Suprapubic skin (tissue), 4 donors: Measurements from ENCODE around the gene CPEB4. TPM values are rescaled to one million over a fixed set of nuclear protein-coding genes. Genes with fewer than 3 reads are reported as not detected.

Experiments used
- DNase-seq, 2 donors: peaks; one replicate each; pipeline ENCODE4 v3.0.0-alpha.2; 2019; ENCODE audit warnings: low spot score in 2 of 2
- H3K27ac ChIP-seq: fragments of 200-600 bp; sonication (generic); one replicate; pipeline ENCODE4 v1.5.1; 2019
- H3K27me3 ChIP-seq: fragments of 200-600 bp; sonication (generic); one replicate; pipeline ENCODE4 v1.5.1; 2019
- H3K36me3 ChIP-seq: fragments of 200-600 bp; sonication (generic); one replicate; pipeline ENCODE4 v1.5.1; 2019
- H3K4me1 ChIP-seq: fragments of 200-600 bp; sonication (generic); one replicate; pipeline ENCODE4 v1.5.1; 2019
- H3K4me3 ChIP-seq: fragments of 200-600 bp; sonication (generic); one replicate; pipeline ENCODE4 v1.5.1; 2019; ENCODE audit warnings: mild to moderate bottlenecking
- H3K9me3 ChIP-seq: fragments of 200-600 bp; sonication (generic); one replicate; pipeline ENCODE4 v1.5.1; 2019
- EP300 ChIP-seq: sonication (generic); formaldehyde crosslinking; IDR thresholded peaks from one replicate; pipeline ENCODE4 v1.6.1; 2017; ENCODE audit warnings: antibody characterized with exemption
- POLR2A ChIP-seq, 2 donors: fragments of 450-650 bp; IDR thresholded peaks; one replicate each; pipeline ENCODE4 v1.6.1; 2017; ENCODE audit warnings: antibody characterized with exemption in 2 of 2, mild to moderate bottlenecking in 2 of 2, moderate library complexity in 2 of 2
- POLR2AphosphoS5 ChIP-seq, 3 donors: sonication (generic); formaldehyde crosslinking; IDR thresholded peaks; one replicate each; pipeline ENCODE4 v1.6.1; 2017; ENCODE audit warnings: antibody characterized with exemption in 3 of 3
- WGBS: methylation state at CpG from one replicate; pipeline ENCODE4 v1.1.5; 2018; 5-methylcytosine and 5-hydroxymethylcytosine counted together
- total RNA-seq, 4 donors: library from RNA; depleted of rRNA; stranded (reverse); fragments of >200 nt; gene quantifications; one replicate each; pipeline ENCODE4 v1.1.0, GENCODE V29; 2016
- TF ChIP-seq, protein P1 (sequence below), 2 donors: fragments of 200-600 bp in 1 of 2; fragments of 450-650 bp in 1 of 2; sonication (generic) in 1 of 2; IDR thresholded peaks; one replicate each; pipeline ENCODE4 v1.5.1; 2016 to 2019; ENCODE audit warnings: antibody characterized with exemption in 2 of 2, mild to moderate bottlenecking in 1 of 2, moderate library complexity in 1 of 2

The CPEB4 gene
- total RNA-seq, 4 donors from 2014 or later: 45.2 to 70.7 (median 52.5) TPM

- Histone ChIP-seq H3K4me1 (no peaks in the 10 kb centered on the region), H3K36me3 (no peaks in the 10 kb centered on the region), H3K4me3 (no peak overlapping the region), H3K27ac (no peak overlapping the region), H3K27me3 (no peaks in the 10 kb centered on the region), H3K9me3 (no peaks in the 10 kb centered on the region)
- 95% methylated on average over 23 of the region's 41 CpGs for WGBS
- no peak for DNase-seq
- TF ChIP-seq EP300: no peak
- no peak for TF ChIP-seq POLR2A (IDR thresholded peaks at IDR 0.05)
- TF ChIP-seq, protein P1, sequence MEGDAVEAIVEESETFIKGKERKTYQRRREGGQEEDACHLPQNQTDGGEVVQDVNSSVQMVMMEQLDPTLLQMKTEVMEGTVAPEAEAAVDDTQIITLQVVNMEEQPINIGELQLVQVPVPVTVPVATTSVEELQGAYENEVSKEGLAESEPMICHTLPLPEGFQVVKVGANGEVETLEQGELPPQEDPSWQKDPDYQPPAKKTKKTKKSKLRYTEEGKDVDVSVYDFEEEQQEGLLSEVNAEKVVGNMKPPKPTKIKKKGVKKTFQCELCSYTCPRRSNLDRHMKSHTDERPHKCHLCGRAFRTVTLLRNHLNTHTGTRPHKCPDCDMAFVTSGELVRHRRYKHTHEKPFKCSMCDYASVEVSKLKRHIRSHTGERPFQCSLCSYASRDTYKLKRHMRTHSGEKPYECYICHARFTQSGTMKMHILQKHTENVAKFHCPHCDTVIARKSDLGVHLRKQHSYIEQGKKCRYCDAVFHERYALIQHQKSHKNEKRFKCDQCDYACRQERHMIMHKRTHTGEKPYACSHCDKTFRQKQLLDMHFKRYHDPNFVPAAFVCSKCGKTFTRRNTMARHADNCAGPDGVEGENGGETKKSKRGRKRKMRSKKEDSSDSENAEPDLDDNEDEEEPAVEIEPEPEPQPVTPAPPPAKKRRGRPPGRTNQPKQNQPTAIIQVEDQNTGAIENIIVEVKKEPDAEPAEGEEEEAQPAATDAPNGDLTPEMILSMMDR (IDR thresholded peaks at IDR 0.05): no peak
- TF ChIP-seq POLR2AphosphoS5 (IDR thresholded peaks at IDR 0.05): no peak
Observed at GRCh38 chr5:173989432-173990082, 101.4 kb downstream of the CPEB4 start.

GRCh38 chr5:173997331-173997730, 109.2 kb downstream of the CPEB4 start:
- Histone ChIP-seq H3K27ac (no peak overlapping the region), H3K4me1 (no peaks in the 10 kb centered on the region), H3K27me3 (no peaks in the 10 kb centered on the region), H3K9me3 (no peaks in the 10 kb centered on the region), H3K4me3 (no peak overlapping the region), H3K36me3 (no peaks in the 10 kb centered on the region)
- no peak for DNase-seq
- 78% methylated on average over 4 of the region's 4 CpGs for WGBS
- TF ChIP-seq POLR2AphosphoS5 (IDR thresholded peaks at IDR 0.05) (no peak), EP300 (no peak), POLR2A (IDR thresholded peaks at IDR 0.05) (no peak)
- TF ChIP-seq, protein P1 (IDR thresholded peaks at IDR 0.05): no peak

GRCh38 chr5:173998531-173998930, 110.4 kb downstream of the CPEB4 start:
- Histone ChIP-seq H3K27me3 (no peaks in the 10 kb centered on the region), H3K4me3 (no peak overlapping the region), H3K27ac (no peak overlapping the region), H3K9me3 (no peaks in the 10 kb centered on the region), H3K36me3 (no peaks in the 10 kb centered on the region), H3K4me1 (no peaks in the 10 kb centered on the region)
- DNase-seq: no peak
- no peak for TF ChIP-seq EP300
- no peak for TF ChIP-seq POLR2AphosphoS5 (IDR thresholded peaks at IDR 0.05)
- no peak for TF ChIP-seq POLR2A (IDR thresholded peaks at IDR 0.05)
- WGBS: 66% methylated on average over 4 of the region's 4 CpGs

GRCh38 chr5:174000076-174000475, 111.9 kb downstream of the CPEB4 start:
- whole genome bisulfite sequencing: 83% methylated on average over 4 of the region's 4 CpGs
- Histone ChIP-seq H3K27me3 (no peaks in the 10 kb centered on the region), H3K36me3 (no peaks in the 10 kb centered on the region), H3K4me3 (no peak overlapping the region), H3K4me1 (no peaks in the 10 kb centered on the region), H3K9me3 (no peaks in the 10 kb centered on the region), H3K27ac (no peak overlapping the region)
- TF ChIP-seq, protein P1 (IDR thresholded peaks at IDR 0.05): no peak
- DNase-seq: no peak

- H3K36me3 ChIP-seq: no peaks in the 10 kb centered on the region
- peaks cover 7% of the 10 kb centered on the region for H3K27me3 ChIP-seq
- no peaks in the 10 kb centered on the region for H3K4me1 ChIP-seq
- H3K4me3 ChIP-seq: no peak overlapping the region
- TF ChIP-seq POLR2A (IDR thresholded peaks at IDR 0.05) (no peak), POLR2AphosphoS5 (IDR thresholded peaks at IDR 0.05) (no peak), EP300 (no peak)
- TF ChIP-seq, protein P1 (IDR thresholded peaks at IDR 0.05): no peak
- no peaks in the 10 kb centered on the region for H3K9me3 ChIP-seq
- no peak overlapping the region for H3K27ac ChIP-seq
- no peak for DNase-seq
Observed at GRCh38 chr5:174003795-174004194, 115.6 kb downstream of the CPEB4 start.

DNA sequence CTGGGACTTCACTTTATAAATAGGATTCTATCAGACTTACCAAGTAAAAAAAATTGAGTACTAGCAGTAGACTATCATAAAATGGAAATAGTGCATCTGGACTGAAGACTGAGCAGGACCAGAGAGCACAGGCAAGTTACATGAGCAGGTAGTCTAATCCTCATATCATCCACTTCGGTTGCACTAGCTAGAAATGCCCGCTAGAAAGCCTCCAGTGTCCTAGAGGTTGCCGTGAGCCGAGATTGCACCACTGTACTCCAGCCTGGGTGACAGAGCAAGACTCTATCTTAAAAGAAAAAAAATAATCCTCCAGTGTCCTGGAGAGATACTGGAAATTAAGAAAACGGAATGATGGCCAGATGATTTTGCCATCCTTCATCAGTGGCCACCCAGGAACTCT, 120.8 kb downstream of the CPEB4 start:
- no peak overlapping the region for H3K27ac ChIP-seq
- no peaks in the 10 kb centered on the region for H3K9me3 ChIP-seq
- no peaks in the 10 kb centered on the region for H3K36me3 ChIP-seq
- 86% methylated on average over 5 of the region's 5 CpGs for WGBS
- peaks cover 7% of the 10 kb centered on the region for H3K27me3 ChIP-seq
- DNase-seq: no peak
- TF ChIP-seq POLR2A (IDR thresholded peaks at IDR 0.05): no peak
- TF ChIP-seq EP300: no peak
- TF ChIP-seq, protein P1 (IDR thresholded peaks at IDR 0.05): no peak
- no peak for TF ChIP-seq POLR2AphosphoS5 (IDR thresholded peaks at IDR 0.05)
- no peaks in the 10 kb centered on the region for H3K4me1 ChIP-seq
- H3K4me3 ChIP-seq: no peak overlapping the region
